ENCODE data around the gene DUSP12. TPM values are rescaled to one million over a fixed set of nuclear protein-coding genes. Genes with fewer than 3 reads are reported as not detected.

Gene DUSP12
- total RNA-seq, 2 experiments from 2014 or later, result 20.3 to 23.0 TPM

- peaks cover 27% of the 10 kb centered on the region for H3K4me1 Mint-ChIP-seq (ENCODE audit: low read depth)
- no peak for TF ChIP-seq CTCF (IDR thresholded peaks at IDR 0.05)
- Histone ChIP-seq H3K4me1 (ENCODE audit: insufficient read depth, low read length) (no peaks in the 10 kb centered on the region), H3K27me3 (ENCODE audit: control insufficient read depth in 1 of 2, insufficient read depth in 2 of 2, low read length in 2 of 2) (no peaks in the 10 kb centered on the region), H3K36me3 (ENCODE audit: insufficient read depth, low read length) (peaks cover 78% of the 10 kb centered on the region), H3K4me3 (ENCODE audit: low read length) (no peak overlapping the region), H3K27ac (ENCODE audit: low read depth in 1 of 2, low read length in 2 of 2) (no peak overlapping the region), H3K9me3 (ENCODE audit: control insufficient read depth in 1 of 2, insufficient read depth in 1 of 2, low read length in 2 of 2) (no peaks in the 10 kb centered on the region)
- no peaks in the 10 kb centered on the region for H3K27me3 Mint-ChIP-seq
- intact Hi-C loops (cut with DNase I, micrococcal nuclease), result loop anchor here (5.0 to 10.0 kb wide), 4 partner anchors 74 to 602 kb away; partner anchors contain the start of gene OLFML2B (in 1 of the 2)
- H3K9me3 Mint-ChIP-seq, result no peaks in the 10 kb centered on the region
- CTCF ChIA-PET, result no interaction called here
- no peak overlapping the region for H3K4me3 Mint-ChIP-seq
- no peak overlapping the region for H3K27ac Mint-ChIP-seq
- ATAC-seq (ENCODE audit: poor library complexity) (no peak), DNase-seq (no peak)
- H3K36me3 Mint-ChIP-seq (ENCODE audit: low read depth), result peaks cover 87% of the 10 kb centered on the region
- POLR2A ChIA-PET, result no interaction called here
These were observed 41.2 kb downstream of the DUSP12 start for GRCh38 chr1:161790587-161791317.

GRCh38 chr1:161791904-161792655 lies 42.5 kb downstream of the DUSP12 start:
- ChIA-PET POLR2A (interaction anchor here (0.6 to 1.4 kb wide), 5 partner anchors 19 to 278 kb away, joined by 3 to 16 read pairs (median 3); no protein-coding TSS in a partner anchor), CTCF (interaction anchor here (0.6 to 4.5 kb wide), 8 partner anchors 8 to 247 kb away, joined by 3 to 47 read pairs (median 4); no protein-coding TSS in a partner anchor)
- H3K36me3 ChIP-seq (ENCODE audit: insufficient read depth, low read length), result peaks cover 79% of the 10 kb centered on the region
- H3K27me3 Mint-ChIP-seq, result no peaks in the 10 kb centered on the region
- no peak overlapping the region for H3K27ac Mint-ChIP-seq
- no peak for DNase-seq
- no peaks in the 10 kb centered on the region for H3K27me3 ChIP-seq (ENCODE audit: control insufficient read depth in 1 of 2, insufficient read depth in 2 of 2, low read length in 2 of 2)
- H3K4me1 ChIP-seq (ENCODE audit: insufficient read depth, low read length), result no peaks in the 10 kb centered on the region
- no peak for ATAC-seq (ENCODE audit: poor library complexity)
- H3K36me3 Mint-ChIP-seq (ENCODE audit: low read depth), result peaks cover 87% of the 10 kb centered on the region
- no peaks in the 10 kb centered on the region for H3K9me3 Mint-ChIP-seq
- H3K27ac ChIP-seq (ENCODE audit: low read depth in 1 of 2, low read length in 2 of 2), result no peak overlapping the region
- H3K4me3 Mint-ChIP-seq, result no peak overlapping the region
- no peak overlapping the region for H3K4me3 ChIP-seq (ENCODE audit: low read length)
- H3K9me3 ChIP-seq (ENCODE audit: control insufficient read depth in 1 of 2, insufficient read depth in 1 of 2, low read length in 2 of 2), result no peaks in the 10 kb centered on the region
- intact Hi-C loops (cut with DNase I, micrococcal nuclease), result loop anchor here (1.0 to 10.0 kb wide), 5 partner anchors 73 to 600 kb away; partner anchors contain the start of gene OLFML2B (in 1 of the 2)
- H3K4me1 Mint-ChIP-seq (ENCODE audit: low read depth), result peaks cover 19% of the 10 kb centered on the region
- no peak for TF ChIP-seq CTCF (IDR thresholded peaks at IDR 0.05)

GRCh38 chr1:161792740-161793139 lies 43.2 kb downstream of the DUSP12 start:
- Mint-ChIP-seq H3K36me3 (ENCODE audit: low read depth) (peaks cover 88% of the 10 kb centered on the region), H3K27me3 (no peaks in the 10 kb centered on the region), H3K4me1 (ENCODE audit: low read depth) (peaks cover 14% of the 10 kb centered on the region), H3K27ac (no peak overlapping the region), H3K4me3 (no peak overlapping the region), H3K9me3 (no peaks in the 10 kb centered on the region)
- intact Hi-C loops (cut with DNase I, micrococcal nuclease), result loop anchor here (1.0 to 10.0 kb wide), 5 partner anchors 72 to 600 kb away; partner anchors contain the start of gene OLFML2B (in 1 of the 2)
- DNase-seq (peak in 3 of 14 experiments; percentile 52 to 67 (median 66)), ATAC-seq (ENCODE audit: poor library complexity) (peak; percentile 68)
- no peaks in the 10 kb centered on the region for H3K4me1 ChIP-seq (ENCODE audit: insufficient read depth, low read length)
- H3K27ac ChIP-seq (ENCODE audit: low read depth in 1 of 2, low read length in 2 of 2), result no peak overlapping the region
- ChIA-PET CTCF (interaction anchor here (0.6 to 4.5 kb wide), 8 partner anchors 9 to 247 kb away, joined by 3 to 47 read pairs (median 4); no protein-coding TSS in a partner anchor), POLR2A (interaction anchor here (1.0 to 1.4 kb wide), 4 partner anchors 20 to 244 kb away, joined by 3 to 16 read pairs (median 4); no protein-coding TSS in a partner anchor)
- peaks cover 81% of the 10 kb centered on the region for H3K36me3 ChIP-seq (ENCODE audit: insufficient read depth, low read length)
- H3K9me3 ChIP-seq (ENCODE audit: control insufficient read depth in 1 of 2, insufficient read depth in 1 of 2, low read length in 2 of 2), result no peaks in the 10 kb centered on the region
- H3K4me3 ChIP-seq (ENCODE audit: low read length), result no peak overlapping the region
- no peaks in the 10 kb centered on the region for H3K27me3 ChIP-seq (ENCODE audit: control insufficient read depth in 1 of 2, insufficient read depth in 2 of 2, low read length in 2 of 2)
- peak; percentile 58 for TF ChIP-seq CTCF (IDR thresholded peaks at IDR 0.05)

All from CD4-positive, alpha-beta T cell (primary cell).